ENCODE measurements around the gene EPB41L4A. TPM values are rescaled to one million over a fixed set of nuclear protein-coding genes. Genes with fewer than 3 reads are reported as not detected.
"Not testable (repeated sequence)": the region's sequence is repeated elsewhere in the genome, so short reads cannot be mapped to it uniquely, and the experiment has no call there.

Gene EPB41L4A
- total RNA-seq, 2 donors from 2014 or later: 7.0 to 16.2 TPM

GRCh38 chr5:112401924-112402323 is 17.2 kb downstream of the EPB41L4A start:
- H3K9me3 ChIP-seq: no peaks in the 10 kb centered on the region
- no peak for TF ChIP-seq POLR2A (IDR thresholded peaks at IDR 0.05)
- TF ChIP-seq CTCF (IDR thresholded peaks at IDR 0.05): no peak
- WGBS, 2 donors: 87 to 90% methylated on average over 5 of the region's 5 CpGs
- ATAC-seq (no peak), DNase-seq (no peak)
- no peaks in the 10 kb centered on the region for H3K4me1 ChIP-seq
- no peaks in the 10 kb centered on the region for H3K27me3 ChIP-seq
- H3K36me3 ChIP-seq (replicated peaks in 1 of 2; ENCODE audit: insufficient read depth in 1 of 2, low read depth in 2 of 2): no peaks in the 10 kb centered on the region
- H3K4me3 ChIP-seq: no peak overlapping the region
- no peak overlapping the region for H3K27ac ChIP-seq
- intact Hi-C loops (cut with DNase I): no loop called here

DNA sequence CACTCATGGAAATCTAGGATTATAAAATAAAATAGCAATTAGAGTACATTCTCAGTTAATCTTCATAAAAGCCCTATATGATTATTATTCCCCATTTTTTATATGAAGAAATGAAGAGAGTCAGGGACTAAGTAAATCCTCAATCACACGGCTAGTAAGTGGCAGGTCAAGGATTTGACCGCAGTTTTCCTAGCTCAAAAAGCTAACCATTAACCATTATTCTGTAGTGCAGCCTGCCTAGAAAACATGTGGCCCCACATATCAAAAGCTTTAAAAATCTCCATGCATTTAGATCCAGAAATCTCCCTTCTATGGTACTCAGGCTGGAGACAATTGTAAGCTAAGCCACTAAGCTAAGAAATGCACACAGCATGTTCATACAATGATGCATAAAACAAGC is 21.4 kb downstream of the EPB41L4A start:
- TF ChIP-seq POLR2A (IDR thresholded peaks at IDR 0.05): no peak
- TF ChIP-seq CTCF (IDR thresholded peaks at IDR 0.05): no peak
- DNase-seq (no peak), ATAC-seq (no peak)
- H3K27me3 ChIP-seq: no peaks in the 10 kb centered on the region
- H3K9me3 ChIP-seq: no peaks in the 10 kb centered on the region
- no peaks in the 10 kb centered on the region for H3K36me3 ChIP-seq (replicated peaks in 1 of 2; ENCODE audit: insufficient read depth in 1 of 2, low read depth in 2 of 2)
- no peaks in the 10 kb centered on the region for H3K4me1 ChIP-seq
- no peak overlapping the region for H3K4me3 ChIP-seq
- WGBS, 2 donors: 18 to 34% methylated on average over 2 of the region's 2 CpGs
- intact Hi-C loops (cut with DNase I): no loop called here
- H3K27ac ChIP-seq: no peak overlapping the region

GRCh38 chr5:112396430-112396829 is 22.6 kb downstream of the EPB41L4A start:
- H3K27me3 ChIP-seq: no peaks in the 10 kb centered on the region
- DNase-seq (no peak), ATAC-seq (no peak)
- H3K4me3 ChIP-seq: no peak overlapping the region
- H3K36me3 ChIP-seq (replicated peaks in 1 of 2; ENCODE audit: insufficient read depth in 1 of 2, low read depth in 2 of 2): no peaks in the 10 kb centered on the region
- TF ChIP-seq POLR2A (IDR thresholded peaks at IDR 0.05) (no peak), CTCF (IDR thresholded peaks at IDR 0.05) (no peak)
- WGBS, 2 donors: 75% methylated on average over 3 to 4 of the region's 4 CpGs
- H3K4me1 ChIP-seq: no peaks in the 10 kb centered on the region
- no peaks in the 10 kb centered on the region for H3K9me3 ChIP-seq
- H3K27ac ChIP-seq: no peak overlapping the region
- intact Hi-C loops (cut with DNase I): no loop called here

- DNase-seq; H3K27me3 ChIP-seq; ATAC-seq; H3K9me3 ChIP-seq; H3K36me3 ChIP-seq (replicated peaks in 1 of 2; ENCODE audit: insufficient read depth in 1 of 2, low read depth in 2 of 2); intact Hi-C loops (cut with DNase I); H3K4me3 ChIP-seq; H3K4me1 ChIP-seq; H3K27ac ChIP-seq: not testable (repeated sequence)
- WGBS, 2 donors: 95 to 96% methylated on average over 4 of the region's 4 CpGs
These were observed 23.8 kb downstream of the EPB41L4A start for GRCh38 chr5:112395299-112395698.

DNA sequence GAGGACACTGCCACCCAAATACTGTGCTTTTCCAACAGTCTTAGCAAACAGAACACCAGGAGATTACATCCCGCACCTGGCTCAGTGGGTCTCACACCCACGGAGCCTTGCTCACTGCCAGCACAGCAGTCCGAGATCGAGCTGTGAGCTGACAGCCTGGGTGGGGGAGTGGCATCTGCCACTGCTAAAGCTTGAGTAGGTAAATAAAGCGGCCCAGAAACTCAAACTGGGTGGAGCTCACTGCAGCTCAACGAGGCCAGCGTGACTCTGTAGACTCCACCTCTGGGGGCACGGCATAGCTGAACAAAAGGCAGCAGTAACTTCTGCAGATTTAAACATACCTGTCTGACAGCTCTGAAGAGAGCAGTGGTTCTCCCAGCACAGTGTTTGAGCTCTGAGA is 28.8 kb downstream of the EPB41L4A start:
- ATAC-seq (peak; percentile 47), DNase-seq (peak; percentile 16 to 55 (median 23))
- peaks cover 9% of the 10 kb centered on the region for H3K4me1 ChIP-seq
- TF ChIP-seq CTCF (IDR thresholded peaks at IDR 0.05) (no peak), POLR2A (IDR thresholded peaks at IDR 0.05) (no peak)
- no peaks in the 10 kb centered on the region for H3K9me3 ChIP-seq
- peak overlapping the region in 3 of 4 donors; percentile 7 to 33 (median 13) for H3K27ac ChIP-seq
- H3K36me3 ChIP-seq (replicated peaks in 1 of 2; ENCODE audit: insufficient read depth in 1 of 2, low read depth in 2 of 2): no peaks in the 10 kb centered on the region
- H3K27me3 ChIP-seq: no peaks in the 10 kb centered on the region
- intact Hi-C loops (cut with DNase I): no loop called here
- 16 to 22% methylated on average over 7 to 8 of the region's 8 CpGs for WGBS, 2 donors
- no peak overlapping the region for H3K4me3 ChIP-seq

Measured in body of pancreas (tissue), 4 donors.